Activated T-cell treated with anti-CD3 and anti-CD28 coated beads, Interleukin-2, amount 50 U/mL, for 72 hours (primary cell): ENCODE results near the gene TRAF6. TPM values are rescaled to one million over a fixed set of nuclear protein-coding genes. Genes with fewer than 3 reads are reported as not detected.

Source experiments
- total RNA-seq, 2 donors: library from RNA; stranded (reverse); gene quantifications; one replicate each; pipeline ENCODE4 v1.2.3, GENCODE V29; 2022

TRAF6 gene
- total RNA-seq, 2 donors from 2014 or later = 10.1 to 12.2 TPM

Other genes with a start within 250 kb of the TRAF6 start
- gene COMMD9, start 220.8 kb downstream of the TRAF6 start, total RNA-seq = 10 to 100 TPM; 25.7 to 26.7 TPM
- gene PRR5L, start 214.0 kb downstream of the TRAF6 start, total RNA-seq = 10 to 100 TPM; 14.2 to 14.6 TPM
- under 1 TPM; 0.39 to 0.50 TPM for gene RAG1, start 57.7 kb upstream of the TRAF6 start, total RNA-seq
- gene IFTAP, start 84.2 kb upstream of the TRAF6 start, total RNA-seq = 1 to 10 TPM; 3.9 to 4.1 TPM
- not detected for gene RAG2, start 88.0 kb upstream of the TRAF6 start, total RNA-seq